BLaER1 (cell line): Measurements from ENCODE around the gene IRF3.

Source experiments
- H3K27ac ChIP-seq: shearing (Covaris generic); formaldehyde crosslinking; 2 replicates; pipeline ENCODE4 v1.8.1; 2022
- H3K27me3 ChIP-seq: shearing (Covaris generic); formaldehyde crosslinking; 2 replicates; pipeline ENCODE4 v1.8.1; 2022
- H3K36me3 ChIP-seq: shearing (Covaris generic); formaldehyde crosslinking; 2 replicates; pipeline ENCODE4 v1.8.1; 2022
- H3K4me1 ChIP-seq: shearing (Covaris generic); formaldehyde crosslinking; 2 replicates; pipeline ENCODE4 v1.8.1; 2022
- H3K4me2 ChIP-seq: shearing (Covaris generic); formaldehyde crosslinking; 2 replicates; pipeline ENCODE4 v1.8.1; 2022
- H3K4me3 ChIP-seq: shearing (Covaris generic); formaldehyde crosslinking; 2 replicates; pipeline ENCODE4 v1.8.1; 2022
- H3K9ac ChIP-seq: shearing (Covaris generic); formaldehyde crosslinking; 2 replicates; pipeline ENCODE4 v1.8.1; 2022
- H3K9me3 ChIP-seq: shearing (Covaris generic); formaldehyde crosslinking; 2 replicates; pipeline ENCODE4 v1.8.1; 2022
- H4K20me1 ChIP-seq: shearing (Covaris generic); formaldehyde crosslinking; 2 replicates; pipeline ENCODE4 v1.8.1; 2022
- Cebpa-rat ChIP-seq: shearing (Covaris generic); IDR thresholded peaks from 2 replicates; pipeline ENCODE4 v1.8.1; 2022

The IRF3 gene

DNA sequence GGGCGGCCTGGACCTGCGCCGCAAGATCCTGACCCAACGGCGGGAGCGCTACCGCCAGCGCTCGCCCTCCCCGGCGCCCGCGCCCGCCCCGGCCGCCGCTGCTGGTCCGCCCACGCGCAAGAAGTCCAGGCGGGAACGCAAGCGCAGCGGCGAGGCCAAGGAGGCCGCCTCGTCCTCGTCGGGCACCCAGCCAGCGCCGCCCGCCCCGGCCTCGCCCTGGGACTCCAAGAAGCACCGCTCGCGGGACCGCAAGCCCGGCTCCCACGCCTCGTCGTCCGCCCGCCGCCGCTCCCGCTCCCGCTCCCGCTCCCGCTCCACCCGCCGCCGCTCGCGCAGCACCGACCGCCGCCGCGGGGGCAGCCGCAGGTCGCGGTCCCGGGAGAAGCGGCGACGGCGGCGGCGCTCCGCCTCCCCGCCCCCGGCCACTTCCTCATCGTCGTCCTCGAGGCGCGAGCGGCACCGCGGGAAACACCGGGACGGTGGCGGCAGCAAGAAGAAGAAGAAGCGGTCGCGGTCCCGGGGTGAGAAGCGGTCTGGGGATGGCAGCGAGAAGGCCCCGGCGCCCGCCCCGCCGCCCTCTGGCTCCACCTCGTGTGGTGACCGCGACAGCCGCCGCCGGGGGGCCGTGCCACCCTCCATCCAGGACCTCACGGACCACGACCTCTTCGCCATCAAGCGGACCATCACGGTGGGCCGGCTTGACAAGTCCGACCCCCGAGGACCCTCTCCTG, 13.7 kb downstream of the IRF3 start:
- H3K27ac ChIP-seq = no peak overlapping the region
- H3K36me3 ChIP-seq = peaks cover 98% of the 10 kb centered on the region
- no peaks in the 10 kb centered on the region for H3K4me1 ChIP-seq
- H3K4me2 ChIP-seq = no peak overlapping the region
- H3K9ac ChIP-seq = no peak overlapping the region
- peaks cover 85% of the 10 kb centered on the region for H4K20me1 ChIP-seq
- H3K9me3 ChIP-seq = no peaks in the 10 kb centered on the region
- H3K27me3 ChIP-seq = no peaks in the 10 kb centered on the region
- no peak for TF ChIP-seq Cebpa-rat
- no peak overlapping the region for H3K4me3 ChIP-seq

GRCh38 chr19:49651029-49651819, 14.4 kb downstream of the IRF3 start:
- Histone ChIP-seq H3K27ac (no peak overlapping the region), H3K9ac (no peak overlapping the region), H3K9me3 (no peaks in the 10 kb centered on the region), H3K36me3 (peaks cover 98% of the 10 kb centered on the region), H3K4me3 (no peak overlapping the region), H3K4me2 (no peak overlapping the region), H3K27me3 (no peaks in the 10 kb centered on the region), H4K20me1 (peaks cover 86% of the 10 kb centered on the region), H3K4me1 (no peaks in the 10 kb centered on the region)
- no peak for TF ChIP-seq Cebpa-rat

DNA sequence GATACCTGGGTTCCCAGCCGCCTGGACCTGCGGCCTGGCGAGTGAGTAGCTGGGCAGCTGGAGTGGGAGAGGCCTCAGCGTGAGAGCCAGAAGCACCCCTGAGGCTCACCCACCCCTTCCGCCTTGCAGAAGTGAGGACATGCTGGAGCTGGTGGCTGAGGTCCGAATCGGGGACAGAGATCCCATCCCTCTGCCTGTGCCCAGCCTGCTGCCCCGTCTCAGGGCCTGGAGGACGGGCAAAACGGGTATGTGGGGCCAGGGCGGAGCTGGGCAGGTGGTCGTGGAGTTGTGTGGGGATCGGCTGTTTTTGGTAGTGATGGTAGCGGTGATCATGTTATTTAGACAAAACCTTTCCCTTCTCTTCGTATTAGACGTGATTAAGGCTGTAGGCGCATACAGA, 19.1 kb downstream of the IRF3 start:
- Histone ChIP-seq H3K36me3 (peaks cover 73% of the 10 kb centered on the region), H3K27me3 (no peaks in the 10 kb centered on the region), H3K27ac (no peak overlapping the region), H3K4me1 (peaks cover 27% of the 10 kb centered on the region), H3K9me3 (no peaks in the 10 kb centered on the region), H4K20me1 (peaks cover 77% of the 10 kb centered on the region), H3K4me2 (no peak overlapping the region), H3K4me3 (no peak overlapping the region), H3K9ac (no peak overlapping the region)
- no peak for TF ChIP-seq Cebpa-rat

DNA sequence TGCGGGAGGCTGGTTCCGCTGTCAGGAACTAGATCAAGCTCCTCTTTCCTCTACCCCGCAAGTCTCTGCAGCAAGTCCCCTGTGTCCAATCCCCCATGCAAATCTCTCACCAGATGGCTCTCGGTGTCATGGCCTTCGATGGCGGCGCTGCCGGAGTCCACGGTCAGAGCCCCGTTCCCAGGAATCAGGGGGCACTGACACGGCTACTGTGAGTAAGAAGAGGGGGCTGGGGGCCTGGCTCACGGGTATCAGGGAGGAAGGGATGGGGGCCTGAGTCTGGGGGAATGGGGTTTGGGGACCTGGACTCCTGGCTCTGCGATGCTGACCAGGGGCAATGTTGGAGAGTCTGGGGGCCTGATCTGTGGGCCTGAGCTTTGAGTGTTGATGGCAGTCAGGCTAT, 19.7 kb downstream of the IRF3 start:
- H3K36me3 ChIP-seq = peaks cover 67% of the 10 kb centered on the region
- TF ChIP-seq Cebpa-rat = no peak
- 0 out of 2 replicates have a peak overlapping the region, but pooled peaks have one; percentile 29 for H3K9ac ChIP-seq
- no peak overlapping the region for H3K27ac ChIP-seq
- peaks cover 32% of the 10 kb centered on the region for H3K4me1 ChIP-seq
- no peaks in the 10 kb centered on the region for H3K27me3 ChIP-seq
- H3K9me3 ChIP-seq = no peaks in the 10 kb centered on the region
- peaks cover 77% of the 10 kb centered on the region for H4K20me1 ChIP-seq
- no peak overlapping the region for H3K4me3 ChIP-seq
- H3K4me2 ChIP-seq = no peak overlapping the region

DNA sequence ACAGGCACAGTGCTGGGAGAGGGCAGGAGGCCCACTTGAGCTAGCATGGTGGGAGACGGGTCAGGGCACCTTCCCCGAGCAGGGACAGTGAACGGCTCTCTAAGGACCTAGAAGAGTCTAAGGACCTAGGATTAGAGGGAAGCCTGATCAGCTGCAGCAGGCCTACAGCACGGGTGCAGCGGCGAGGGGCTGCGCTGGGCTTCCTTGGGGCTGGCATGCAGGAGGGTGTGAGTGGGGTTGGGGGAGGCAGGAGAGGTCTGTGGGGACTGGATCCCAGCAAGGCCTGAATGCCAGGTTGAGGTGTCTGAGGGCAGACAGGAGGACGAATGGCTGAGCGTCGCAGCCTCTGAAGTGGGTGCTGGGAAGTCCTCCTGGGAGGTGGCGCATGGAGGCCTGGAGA, 20.1 kb downstream of the IRF3 start:
- no peak overlapping the region for H3K4me3 ChIP-seq
- H3K36me3 ChIP-seq = peaks cover 65% of the 10 kb centered on the region
- no peak for TF ChIP-seq Cebpa-rat
- no peaks in the 10 kb centered on the region for H3K9me3 ChIP-seq
- H3K9ac ChIP-seq = 0 out of 2 replicates have a peak overlapping the region, but pooled peaks have one; percentile 29
- no peaks in the 10 kb centered on the region for H3K27me3 ChIP-seq
- no peak overlapping the region for H3K27ac ChIP-seq
- no peak overlapping the region for H3K4me2 ChIP-seq
- H3K4me1 ChIP-seq = peaks cover 34% of the 10 kb centered on the region
- peaks cover 76% of the 10 kb centered on the region for H4K20me1 ChIP-seq

- H3K36me3 ChIP-seq = peaks cover 43% of the 10 kb centered on the region
- no peak overlapping the region for H3K27ac ChIP-seq
- no peak for TF ChIP-seq Cebpa-rat
- H3K27me3 ChIP-seq = no peaks in the 10 kb centered on the region
- H3K4me3 ChIP-seq = no peak overlapping the region
- no peaks in the 10 kb centered on the region for H3K9me3 ChIP-seq
- H3K9ac ChIP-seq = peak overlapping the region; percentile 99
- peaks cover 48% of the 10 kb centered on the region for H3K4me1 ChIP-seq
- peak overlapping the region; percentile 93 for H3K4me2 ChIP-seq
- H4K20me1 ChIP-seq = peaks cover 55% of the 10 kb centered on the region
Observed at GRCh38 chr19:49643466-49643865, 22.2 kb downstream of the IRF3 start.

- Histone ChIP-seq H3K27me3 (no peaks in the 10 kb centered on the region), H3K4me1 (peaks cover 57% of the 10 kb centered on the region), H3K27ac (peak overlapping the region; percentile 97), H3K9ac (peak overlapping the region; percentile 99), H3K36me3 (peaks cover 34% of the 10 kb centered on the region), H4K20me1 (peaks cover 46% of the 10 kb centered on the region), H3K4me3 (peak overlapping the region; percentile 97), H3K4me2 (peak overlapping the region; percentile 93), H3K9me3 (no peaks in the 10 kb centered on the region)
- no peak for TF ChIP-seq Cebpa-rat
Observed at GRCh38 chr19:49642492-49643035, 23.1 kb downstream of the IRF3 start.

GRCh38 chr19:49641688-49642491, 23.8 kb downstream of the IRF3 start, which contains the start of gene SCAF1:
TSS of gene SCAF1 (plus strand) at chr19:49642209. CDS start at chr19:49645027, 2,818 bp downstream.
- Histone ChIP-seq H3K27me3 (no peaks in the 10 kb centered on the region), H3K9me3 (no peaks in the 10 kb centered on the region), H3K9ac (peak within 1 kb of the TSS; percentile 99), H3K4me2 (peak within 1 kb of the TSS; percentile 94), H4K20me1 (peaks cover 39% of the 10 kb centered on the region), H3K4me1 (peaks cover 60% of the 10 kb centered on the region), H3K36me3 (peaks cover 28% of the 10 kb centered on the region), H3K4me3 (peak within 1 kb of the TSS; percentile 97), H3K27ac (peak within 1 kb of the TSS; percentile 97)
- TF ChIP-seq Cebpa-rat = no peak; the same call in 1 of the 2 replicates
